Mesothelial cell of epicardium (in vitro differentiated cells): Measurements from ENCODE around the gene PWP2. TPM values are rescaled to one million over a fixed set of nuclear protein-coding genes. Genes with fewer than 3 reads are reported as not detected.
"Not testable (repeated sequence)": the region's sequence is repeated elsewhere in the genome, so short reads cannot be mapped to it uniquely, and the experiment has no call there.

Source experiments
- DNase-seq, 2 experiments: peaks; one replicate each; pipeline ENCODE4 v3.0.0; 2021; ENCODE audit warnings: low spot score in 2 of 2; ENCODE audit not compliant: unreplicated experiment in 2 of 2
- H3K27ac Mint-ChIP-seq: 2 replicates; pipeline ENCODE4 v1.8.0; 2021; ENCODE audit warnings: mixed read lengths
- H3K27me3 Mint-ChIP-seq: 2 replicates; pipeline ENCODE4 v1.8.0; 2021; ENCODE audit warnings: low read depth, mixed read lengths
- H3K36me3 Mint-ChIP-seq: 2 replicates; pipeline ENCODE4 v1.8.0; 2021; ENCODE audit warnings: mixed read lengths
- H3K4me1 Mint-ChIP-seq: 2 replicates; pipeline ENCODE4 v1.8.0; 2021; ENCODE audit warnings: mixed read lengths
- H3K4me3 Mint-ChIP-seq: 2 replicates; pipeline ENCODE4 v1.8.0; 2021; ENCODE audit warnings: mild to moderate bottlenecking, moderate library complexity, mixed read lengths
- H3K9me3 Mint-ChIP-seq: 2 replicates; pipeline ENCODE4 v1.8.0; 2021; ENCODE audit warnings: mixed read lengths
- total RNA-seq: library from RNA; stranded (reverse); gene quantifications from 3 replicates; pipeline ENCODE4 v1.2.1, GENCODE V29; 2021

Gene PWP2
- total RNA-seq, 1 donor from 2014 or later = 2.3 TPM

GRCh38 chr21:44167527-44167926 is 60.3 kb downstream of the PWP2 start:
- H3K4me3 Mint-ChIP-seq, H3K27ac Mint-ChIP-seq, H3K9me3 Mint-ChIP-seq, H3K4me1 Mint-ChIP-seq, H3K36me3 Mint-ChIP-seq, H3K27me3 Mint-ChIP-seq, DNase-seq: not testable (repeated sequence)

- H3K27ac Mint-ChIP-seq, H3K27me3 Mint-ChIP-seq, H3K4me1 Mint-ChIP-seq, H3K9me3 Mint-ChIP-seq, H3K4me3 Mint-ChIP-seq, H3K36me3 Mint-ChIP-seq, DNase-seq: not testable (repeated sequence)
Measured at GRCh38 chr21:44170326-44170725, 63.1 kb downstream of the PWP2 start.

GRCh38 chr21:44170863-44171262 is 63.7 kb downstream of the PWP2 start:
- H3K27ac Mint-ChIP-seq, DNase-seq, H3K27me3 Mint-ChIP-seq, H3K36me3 Mint-ChIP-seq, H3K4me3 Mint-ChIP-seq, H3K9me3 Mint-ChIP-seq, H3K4me1 Mint-ChIP-seq: not testable (repeated sequence)

- H3K9me3 Mint-ChIP-seq, H3K27me3 Mint-ChIP-seq, H3K4me1 Mint-ChIP-seq, DNase-seq, H3K36me3 Mint-ChIP-seq, H3K4me3 Mint-ChIP-seq, H3K27ac Mint-ChIP-seq: not testable (repeated sequence)
Measured at GRCh38 chr21:44171962-44172572, 64.9 kb downstream of the PWP2 start.

- not testable (repeated sequence) for H3K27me3 Mint-ChIP-seq, H3K4me1 Mint-ChIP-seq, H3K4me3 Mint-ChIP-seq, DNase-seq, H3K9me3 Mint-ChIP-seq, H3K27ac Mint-ChIP-seq, H3K36me3 Mint-ChIP-seq
Measured at GRCh38 chr21:44172741-44173140, 65.5 kb downstream of the PWP2 start.

GRCh38 chr21:44175189-44175588 is 68.0 kb downstream of the PWP2 start:
- not testable (repeated sequence) for H3K27me3 Mint-ChIP-seq, DNase-seq, H3K27ac Mint-ChIP-seq, H3K36me3 Mint-ChIP-seq, H3K4me1 Mint-ChIP-seq, H3K9me3 Mint-ChIP-seq, H3K4me3 Mint-ChIP-seq

- not testable (repeated sequence) for H3K27me3 Mint-ChIP-seq, DNase-seq, H3K27ac Mint-ChIP-seq, H3K36me3 Mint-ChIP-seq, H3K4me3 Mint-ChIP-seq, H3K4me1 Mint-ChIP-seq, H3K9me3 Mint-ChIP-seq
Measured at GRCh38 chr21:44176127-44176526, 68.9 kb downstream of the PWP2 start.

Other genes with a start within 250 kb of the PWP2 start
- gene AGPAT3, start 242.2 kb upstream of the PWP2 start, total RNA-seq = 69.6 to 71.0 TPM (median 71.0 TPM) in 3 replicates
- 28.4 to 34.5 TPM (median 32.1 TPM) in 3 replicates for gene TRAPPC10, start 95.1 kb upstream of the PWP2 start, total RNA-seq
- gene GATD3, start 26.3 kb downstream of the PWP2 start, total RNA-seq = 17.2 to 20.4 TPM (median 18.8 TPM) in 3 replicates
- gene ICOSLG, start 133.5 kb downstream of the PWP2 start, total RNA-seq = 3.8 to 4.4 TPM (median 4.2 TPM) in 3 replicates
- not detected in 3 replicates for gene DNMT3L, start 154.5 kb downstream of the PWP2 start, total RNA-seq
- 0.13 to 0.23 TPM (median 0.18 TPM) in 3 replicates for gene AIRE, start 178.5 kb downstream of the PWP2 start, total RNA-seq
- 147 to 160 TPM (median 155 TPM) in 3 replicates for gene PFKL, start 192.7 kb downstream of the PWP2 start, total RNA-seq
- 27.6 to 34.0 TPM (median 32.0 TPM) in 3 replicates for gene CFAP410, start 232.0 kb downstream of the PWP2 start, total RNA-seq
- gene TRPM2, start 246.2 kb downstream of the PWP2 start, total RNA-seq = 0.09 to 0.16 TPM (median 0.09 TPM) in 3 replicates